ENCODE data around the gene FBXW10B. TPM values are rescaled to one million over a fixed set of nuclear protein-coding genes. Genes with fewer than 3 reads are reported as not detected.
"Not testable (repeated sequence)": the region's sequence is repeated elsewhere in the genome, so short reads cannot be mapped to it uniquely, and the experiment has no call there.

FBXW10B gene
- total RNA-seq, 1 donor, result 0.21 TPM

DNA sequence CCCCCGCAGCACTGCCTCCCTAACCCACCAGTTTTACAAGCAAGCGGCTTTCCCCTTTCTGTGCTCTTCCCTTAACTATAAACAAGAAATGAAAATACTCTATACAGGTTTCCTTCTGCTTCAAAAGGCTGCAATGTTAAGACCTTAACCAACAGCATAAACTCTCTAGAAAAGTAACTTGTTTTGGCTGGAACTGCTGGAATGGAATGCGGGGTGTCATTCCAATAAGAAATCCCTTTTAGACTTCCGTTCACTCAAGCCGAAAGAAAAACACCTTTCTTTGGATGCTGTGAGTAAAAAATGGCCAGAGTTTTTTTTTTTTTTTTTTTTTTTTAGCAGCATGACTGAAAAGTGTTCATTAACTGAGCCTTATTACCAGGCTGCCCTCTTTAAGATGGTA lies 27.5 kb downstream of the FBXW10B start:
- H3K27me3 ChIP-seq (ENCODE audit: insufficient read depth, low read length); H3K4me3 ChIP-seq (ENCODE audit: low read length); H3K9me3 ChIP-seq (ENCODE audit: low read depth, low read length): not testable (repeated sequence)

DNA sequence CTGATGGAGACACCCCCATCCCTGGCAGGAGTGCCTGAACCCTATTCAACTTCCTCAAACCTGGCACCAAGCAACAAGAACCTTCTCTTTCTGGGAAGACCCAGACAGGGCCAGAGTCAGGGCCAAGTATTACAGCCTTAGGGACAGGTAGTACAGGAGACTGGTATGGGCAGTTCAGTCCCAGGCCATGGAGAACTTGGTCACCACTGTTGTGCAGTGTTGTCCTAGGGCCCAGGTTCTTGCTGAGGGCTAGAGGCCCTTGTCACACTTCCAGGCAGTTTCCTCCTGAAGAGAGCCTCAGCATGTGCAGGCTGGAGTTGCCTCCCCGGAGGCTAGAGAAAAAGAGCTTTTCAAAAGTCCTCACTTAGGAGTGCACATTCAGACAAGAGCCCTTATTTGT lies 28.7 kb downstream of the FBXW10B start:
- H3K4me1 ChIP-seq (ENCODE audit: insufficient read depth, low read length); H3K27me3 ChIP-seq (ENCODE audit: insufficient read depth, low read length); H3K9me3 ChIP-seq (ENCODE audit: low read depth, low read length): not testable (repeated sequence)

More for the DNA sequence above, 27.5 kb downstream of the FBXW10B start:
- not testable (repeated sequence) for H3K4me1 ChIP-seq (ENCODE audit: insufficient read depth, low read length)

DNA sequence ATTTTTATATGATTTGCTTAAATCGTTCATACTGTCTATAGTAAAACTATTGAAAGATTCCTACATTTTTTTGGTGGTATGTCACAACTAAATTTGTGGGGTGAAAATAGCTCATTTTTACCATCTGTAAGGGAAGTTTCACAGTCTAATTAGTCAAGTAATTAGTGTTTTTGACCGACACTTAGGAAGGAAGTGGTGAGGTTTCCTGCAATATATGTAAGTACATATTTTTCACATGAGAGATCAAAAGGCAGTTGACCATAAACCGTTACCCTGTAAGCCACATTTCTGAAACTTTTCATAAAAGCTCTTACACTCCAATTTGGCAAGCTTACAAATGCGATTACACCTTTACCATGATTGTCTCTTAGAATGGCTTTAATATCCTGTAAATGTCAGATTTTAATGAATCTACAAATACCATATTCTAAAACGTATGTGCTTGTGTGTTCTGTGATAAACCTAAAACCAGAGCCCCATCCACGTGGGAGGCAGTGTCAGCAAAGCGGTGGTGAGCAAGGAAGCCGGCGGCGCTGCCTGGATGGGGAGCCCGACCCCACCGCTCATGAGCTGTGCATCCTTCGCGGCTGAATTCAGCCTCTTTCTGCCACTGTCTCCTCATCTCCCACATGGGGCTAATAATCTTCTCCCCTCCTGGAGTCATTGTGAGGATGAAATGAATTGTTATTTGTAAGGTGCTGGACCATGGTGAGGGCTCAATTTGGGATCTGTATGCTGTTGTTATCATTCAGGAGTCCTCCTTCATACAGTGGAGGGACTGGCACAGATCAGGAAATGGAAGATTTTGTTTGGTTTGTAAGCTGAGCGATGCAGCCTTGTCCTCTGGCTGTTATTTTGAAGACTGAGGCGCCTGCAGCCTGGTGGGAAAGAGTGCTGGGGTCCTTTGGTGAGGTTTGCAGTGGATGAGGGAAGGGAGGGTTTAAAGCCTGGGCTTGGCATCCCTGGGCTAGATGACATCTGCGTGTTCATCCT lies 29.7 kb downstream of the FBXW10B start:
- not testable (repeated sequence) for H3K9me3 ChIP-seq (ENCODE audit: low read depth, low read length); H3K4me3 ChIP-seq (ENCODE audit: low read length); H3K4me1 ChIP-seq (ENCODE audit: insufficient read depth, low read length); H3K27me3 ChIP-seq (ENCODE audit: insufficient read depth, low read length)

More for the DNA sequence above, 28.7 kb downstream of the FBXW10B start:
- not testable (repeated sequence) for H3K4me3 ChIP-seq (ENCODE audit: low read length)

DNA sequence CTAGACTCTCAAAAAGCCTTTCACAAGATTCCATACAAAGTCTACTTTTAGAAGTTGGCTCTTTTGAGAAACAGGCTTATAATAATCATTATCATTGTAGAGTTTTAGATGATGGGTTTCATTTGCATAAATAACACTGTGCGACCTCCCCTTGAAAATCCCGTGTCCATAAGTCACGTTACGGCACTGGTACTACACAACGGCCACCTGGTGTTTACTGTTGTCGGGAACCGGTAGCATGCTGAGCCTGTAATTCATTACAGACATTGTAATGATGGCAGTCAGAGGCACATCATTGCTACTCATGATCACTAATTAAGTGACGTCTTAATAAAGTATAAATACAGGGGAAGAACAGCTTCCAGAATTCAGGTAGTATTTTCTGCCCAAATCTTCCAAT lies 31.5 kb downstream of the FBXW10B start:
- H3K27me3 ChIP-seq (ENCODE audit: insufficient read depth, low read length); H3K4me1 ChIP-seq (ENCODE audit: insufficient read depth, low read length); H3K4me3 ChIP-seq (ENCODE audit: low read length); H3K9me3 ChIP-seq (ENCODE audit: low read depth, low read length): not testable (repeated sequence)

DNA sequence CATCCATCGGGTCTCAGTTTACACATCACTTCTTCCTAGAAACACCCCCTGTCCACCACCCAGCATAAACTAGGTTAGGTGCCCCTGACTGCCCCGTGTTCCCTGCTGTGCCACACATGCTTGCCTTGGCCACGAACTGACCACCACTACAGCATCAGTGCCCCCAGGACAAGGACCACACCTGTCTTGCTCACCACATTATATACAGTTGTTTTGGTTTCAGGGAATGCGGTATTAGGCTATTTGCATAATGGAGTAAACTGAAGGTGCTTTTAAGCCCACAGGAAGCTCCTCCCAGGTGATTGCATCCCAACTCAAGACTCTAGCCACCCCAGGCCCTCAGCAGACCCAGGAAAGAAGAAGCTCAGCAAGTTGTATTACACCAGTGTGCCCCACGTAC lies 36.2 kb downstream of the FBXW10B start:
- H3K9me3 ChIP-seq (ENCODE audit: low read depth, low read length); H3K4me3 ChIP-seq (ENCODE audit: low read length); H3K4me1 ChIP-seq (ENCODE audit: insufficient read depth, low read length); H3K27me3 ChIP-seq (ENCODE audit: insufficient read depth, low read length): not testable (repeated sequence)

DNA sequence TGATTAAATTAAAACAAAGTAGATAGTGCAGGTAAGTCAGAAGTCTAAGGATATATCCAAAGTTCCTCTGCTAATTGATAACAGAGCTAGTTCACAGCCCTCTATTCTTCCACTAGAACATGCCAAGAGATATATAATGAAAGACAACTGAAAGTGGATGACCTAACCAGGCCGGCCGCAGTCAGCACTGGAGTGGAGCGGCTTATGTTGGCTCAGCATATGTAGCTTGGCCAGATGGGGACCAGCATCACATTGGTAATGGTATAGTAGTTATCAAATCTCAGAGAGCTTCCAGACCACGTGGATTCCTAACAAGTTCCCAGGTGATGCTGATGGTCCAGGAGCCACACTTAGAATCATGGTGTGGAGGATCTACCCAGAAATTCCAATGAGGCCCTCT lies 38.0 kb downstream of the FBXW10B start:
- not testable (repeated sequence) for H3K4me3 ChIP-seq (ENCODE audit: low read length); H3K9me3 ChIP-seq (ENCODE audit: low read depth, low read length); H3K4me1 ChIP-seq (ENCODE audit: insufficient read depth, low read length); H3K27me3 ChIP-seq (ENCODE audit: insufficient read depth, low read length)

DNA sequence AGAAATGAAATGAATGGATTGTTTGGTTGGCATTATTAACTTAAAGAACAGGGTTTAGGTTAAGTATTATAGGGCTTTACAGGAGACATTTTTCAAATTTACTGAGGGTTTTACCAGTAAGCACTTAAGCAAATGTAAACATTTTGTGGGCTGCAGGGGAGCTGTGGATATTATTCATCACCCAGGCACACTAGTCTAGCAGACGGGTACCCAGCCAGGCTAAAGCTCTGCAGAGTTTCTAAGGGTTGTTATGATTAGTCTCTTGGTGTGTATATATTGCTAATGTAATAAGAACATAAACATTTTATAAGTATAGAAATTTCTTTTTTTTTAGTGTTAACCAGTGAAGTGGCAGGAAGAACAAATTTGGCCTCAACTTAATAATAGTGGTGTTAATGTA lies 42.7 kb downstream of the FBXW10B start:
- not testable (repeated sequence) for H3K27me3 ChIP-seq (ENCODE audit: insufficient read depth, low read length); H3K4me1 ChIP-seq (ENCODE audit: insufficient read depth, low read length); H3K9me3 ChIP-seq (ENCODE audit: low read depth, low read length); H3K4me3 ChIP-seq (ENCODE audit: low read length)

DNA sequence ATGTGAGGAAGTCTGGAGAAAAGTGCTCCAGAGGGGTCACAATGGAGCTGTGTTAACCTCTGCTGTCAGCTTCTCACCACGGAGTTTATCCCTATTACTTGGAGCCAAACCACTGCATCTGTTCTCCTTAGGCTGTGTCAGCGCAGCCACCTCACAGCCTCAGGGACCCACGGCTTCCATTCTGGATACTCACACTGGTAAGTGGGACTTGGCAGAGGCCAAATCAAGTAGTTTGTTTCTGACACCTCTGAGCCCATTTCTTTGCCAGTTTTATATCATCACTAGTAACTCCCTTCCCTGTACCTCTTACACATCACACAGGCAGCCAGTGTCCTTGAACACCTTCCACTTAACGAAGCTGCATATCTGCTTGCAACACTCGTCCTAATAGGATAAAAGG lies 44.8 kb downstream of the FBXW10B start:
- not testable (repeated sequence) for H3K4me3 ChIP-seq (ENCODE audit: low read length); H3K4me1 ChIP-seq (ENCODE audit: insufficient read depth, low read length); H3K27me3 ChIP-seq (ENCODE audit: insufficient read depth, low read length); H3K9me3 ChIP-seq (ENCODE audit: low read depth, low read length)

DNA sequence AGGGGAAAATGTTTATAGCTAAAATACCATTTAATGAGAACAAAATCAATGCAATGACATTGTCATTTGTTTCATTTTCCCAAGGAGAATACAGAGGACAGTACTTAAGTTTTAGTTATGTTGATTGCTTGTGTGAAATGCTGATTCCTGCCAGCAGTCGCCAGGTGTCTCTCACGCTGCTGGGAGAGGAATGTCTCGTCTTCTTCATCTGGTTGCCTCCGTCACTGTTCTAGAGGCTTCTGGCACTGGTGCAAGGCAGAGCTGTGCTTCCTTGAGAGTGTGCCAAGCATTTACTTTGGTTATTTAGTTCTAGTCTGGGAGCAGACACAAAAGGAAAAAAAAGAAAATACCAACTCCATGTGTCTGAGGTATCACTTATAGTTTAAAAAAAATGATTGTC lies 45.6 kb downstream of the FBXW10B start:
- H3K9me3 ChIP-seq (ENCODE audit: low read depth, low read length); H3K4me1 ChIP-seq (ENCODE audit: insufficient read depth, low read length); H3K27me3 ChIP-seq (ENCODE audit: insufficient read depth, low read length); H3K4me3 ChIP-seq (ENCODE audit: low read length): not testable (repeated sequence)

Other genes with a start within 250 kb of the FBXW10B start
- gene CDRT4, start 152.1 kb downstream of the FBXW10B start, total RNA-seq, result 1.3 TPM
- gene TVP23C, start 56.2 kb downstream of the FBXW10B start, total RNA-seq, result 24.2 TPM
- 5.5 TPM for gene TRIM16, start 64.6 kb upstream of the FBXW10B start, total RNA-seq
- gene ZNF286A, start 80.0 kb upstream of the FBXW10B start, total RNA-seq, result 18.6 TPM
- gene TBC1D26, start 112.6 kb upstream of the FBXW10B start, total RNA-seq, result 0.10 TPM

Data from mononuclear cell (primary cell).